Esophagus muscularis mucosa (tissue), 4 donors: Measurements from ENCODE around the gene DSCAM. TPM values are rescaled to one million over a fixed set of nuclear protein-coding genes. Genes with fewer than 3 reads are reported as not detected.

Experiments used
- DNase-seq: peaks from one replicate; pipeline ENCODE4 v3.0.0-alpha.2; 2017; ENCODE audit errors: extremely low spot score
- H3K27ac ChIP-seq, 4 donors: fragments of 200-600 bp; sonication (generic); replicated peaks in 1 of 4; 1 replicate in 3 of 4; 2 replicates in 1 of 4; pipeline ENCODE4 v1.5.1; 2016 to 2019; ENCODE audit warnings: mild to moderate bottlenecking in 1 of 4
- H3K27me3 ChIP-seq, 4 donors: fragments of 200-600 bp; sonication (generic); one replicate each; pipeline versions ENCODE4 v1.5.1 to v1.6.0; 2016 to 2019
- H3K36me3 ChIP-seq, 4 donors: fragments of 200-600 bp; sonication (generic); one replicate each; pipeline ENCODE4 v1.5.1; 2016 to 2019
- H3K4me1 ChIP-seq, 4 donors: fragments of 200-600 bp; sonication (generic); one replicate each; pipeline ENCODE4 v1.5.1; 2016 to 2019
- H3K4me3 ChIP-seq, 4 donors: fragments of 200-600 bp; sonication (generic); 1 replicate in 2 of 4; 2 replicates in 2 of 4; pipeline ENCODE4 v1.5.1; 2016 to 2019; ENCODE audit warnings: mild to moderate bottlenecking in 4 of 4, moderate library complexity in 1 of 4
- H3K9me3 ChIP-seq, 4 donors: fragments of 200-600 bp; sonication (generic); 1 replicate in 3 of 4; 2 replicates in 1 of 4; pipeline ENCODE4 v1.5.1; 2016 to 2019
- EP300 ChIP-seq: sonication (generic); formaldehyde crosslinking; IDR thresholded peaks from one replicate; pipeline ENCODE4 v1.6.1; 2017; ENCODE audit warnings: antibody characterized with exemption
- POLR2A ChIP-seq: fragments of 450-650 bp; IDR thresholded peaks from one replicate; pipeline ENCODE4 v1.6.1; 2017; ENCODE audit warnings: antibody characterized with exemption, moderate library complexity, mild to moderate bottlenecking, low read depth
- POLR2AphosphoS5 ChIP-seq, 2 donors: sonication (generic); formaldehyde crosslinking; IDR thresholded peaks; one replicate each; pipeline ENCODE4 v1.6.1; 2017; ENCODE audit warnings: antibody characterized with exemption in 2 of 2
- WGBS: methylation state at CpG from one replicate; pipeline ENCODE4 v1.1.5; 2018; 5-methylcytosine and 5-hydroxymethylcytosine counted together
- intact Hi-C: fragments of 100-400 bp; cut with DNase I; formaldehyde crosslinking; loops from one replicate; pipeline ENCODE4 v1.15.1; 2023
- total RNA-seq, 4 donors: library from RNA; depleted of rRNA; stranded (reverse); fragments of >200 nt; gene quantifications; one replicate each; pipeline versions ENCODE4 v1.1.0 to v1.2.1, GENCODE V29; 2016
- TF ChIP-seq, protein P1 (sequence below), 3 experiments: fragments of 200-600 bp in 2 of 3; fragments of 450-650 bp in 1 of 3; sonication (generic) in 2 of 3; IDR thresholded peaks; one replicate each; pipeline ENCODE4 v1.5.1; 2017 to 2019; ENCODE audit warnings: antibody characterized with exemption in 3 of 3, mild to moderate bottlenecking in 2 of 3, moderate library complexity in 1 of 3

DSCAM gene
- total RNA-seq, 4 donors from 2014 or later = 0.06 to 0.42 (median 0.17) TPM; not detected in 1

DNA sequence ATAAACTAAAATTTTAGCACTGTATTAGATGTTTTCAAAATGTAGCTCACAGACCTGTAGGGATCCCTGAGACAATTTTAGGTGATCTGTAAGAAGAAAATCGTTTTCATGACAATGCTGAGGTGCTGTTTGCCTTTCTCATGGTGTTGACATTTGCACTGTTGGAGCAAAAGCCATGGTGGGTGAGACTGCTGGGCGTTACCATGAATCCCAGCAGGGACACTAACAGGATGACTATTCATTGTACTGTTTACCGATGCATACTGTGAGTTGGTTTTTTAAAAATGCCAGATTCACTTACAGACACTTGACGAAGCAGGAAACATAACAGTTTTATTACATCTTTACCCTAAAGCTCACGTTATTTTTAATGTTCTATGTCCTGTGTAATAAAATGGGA is 511.3 kb downstream of the DSCAM start:
- Histone ChIP-seq H3K9me3 (no peaks in the 10 kb centered on the region), H3K27ac (no peak overlapping the region), H3K4me3 (no peak overlapping the region), H3K27me3 (no peaks in the 10 kb centered on the region), H3K36me3 (no peaks in the 10 kb centered on the region), H3K4me1 (no peaks in the 10 kb centered on the region)
- WGBS = 40% methylated on average over 5 of the region's 5 CpGs
- intact Hi-C loops = no loop called here
- no peak for TF ChIP-seq POLR2AphosphoS5 (IDR thresholded peaks at IDR 0.05)
- TF ChIP-seq, protein P1, sequence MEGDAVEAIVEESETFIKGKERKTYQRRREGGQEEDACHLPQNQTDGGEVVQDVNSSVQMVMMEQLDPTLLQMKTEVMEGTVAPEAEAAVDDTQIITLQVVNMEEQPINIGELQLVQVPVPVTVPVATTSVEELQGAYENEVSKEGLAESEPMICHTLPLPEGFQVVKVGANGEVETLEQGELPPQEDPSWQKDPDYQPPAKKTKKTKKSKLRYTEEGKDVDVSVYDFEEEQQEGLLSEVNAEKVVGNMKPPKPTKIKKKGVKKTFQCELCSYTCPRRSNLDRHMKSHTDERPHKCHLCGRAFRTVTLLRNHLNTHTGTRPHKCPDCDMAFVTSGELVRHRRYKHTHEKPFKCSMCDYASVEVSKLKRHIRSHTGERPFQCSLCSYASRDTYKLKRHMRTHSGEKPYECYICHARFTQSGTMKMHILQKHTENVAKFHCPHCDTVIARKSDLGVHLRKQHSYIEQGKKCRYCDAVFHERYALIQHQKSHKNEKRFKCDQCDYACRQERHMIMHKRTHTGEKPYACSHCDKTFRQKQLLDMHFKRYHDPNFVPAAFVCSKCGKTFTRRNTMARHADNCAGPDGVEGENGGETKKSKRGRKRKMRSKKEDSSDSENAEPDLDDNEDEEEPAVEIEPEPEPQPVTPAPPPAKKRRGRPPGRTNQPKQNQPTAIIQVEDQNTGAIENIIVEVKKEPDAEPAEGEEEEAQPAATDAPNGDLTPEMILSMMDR (IDR thresholded peaks at IDR 0.05) = no peak
- TF ChIP-seq POLR2A = no peak
- no peak for TF ChIP-seq EP300
- no peak for DNase-seq

GRCh38 chr21:40334159-40334558 is 512.8 kb downstream of the DSCAM start:
- Histone ChIP-seq H3K36me3 (no peaks in the 10 kb centered on the region), H3K27ac (no peak overlapping the region), H3K27me3 (no peaks in the 10 kb centered on the region), H3K9me3 (no peaks in the 10 kb centered on the region), H3K4me1 (no peaks in the 10 kb centered on the region), H3K4me3 (no peak overlapping the region)
- TF ChIP-seq POLR2A (no peak), POLR2AphosphoS5 (IDR thresholded peaks at IDR 0.05) (no peak), EP300 (no peak)
- TF ChIP-seq, protein P1 (IDR thresholded peaks at IDR 0.05) = no peak
- 92% methylated on average over 6 of the region's 6 CpGs for WGBS
- no peak for DNase-seq
- intact Hi-C loops = no loop called here

DNA sequence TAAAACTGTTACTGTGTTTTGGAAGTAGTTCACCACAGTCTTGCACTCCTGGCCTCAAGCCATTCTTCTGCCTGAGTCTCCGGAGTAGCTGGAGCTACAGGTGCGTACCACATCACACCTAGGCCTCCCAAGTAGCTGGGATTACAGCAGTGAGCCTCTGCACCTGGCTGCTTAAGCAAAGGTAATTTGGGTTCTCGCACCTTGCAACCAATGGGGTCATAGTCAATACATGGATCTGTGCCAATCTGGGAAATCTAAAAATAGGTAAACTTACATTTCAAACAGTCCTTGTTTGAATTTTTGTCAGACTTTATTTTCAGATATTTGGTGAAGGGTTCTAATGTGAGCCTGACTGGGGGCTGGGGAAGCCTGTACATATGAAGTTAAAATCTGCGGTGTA is 513.2 kb downstream of the DSCAM start:
- no peaks in the 10 kb centered on the region for H3K27me3 ChIP-seq
- no peak overlapping the region for H3K4me3 ChIP-seq
- intact Hi-C loops = no loop called here
- WGBS = 89% methylated on average over 4 of the region's 4 CpGs
- TF ChIP-seq EP300 (no peak), POLR2AphosphoS5 (IDR thresholded peaks at IDR 0.05) (no peak)
- H3K9me3 ChIP-seq = no peaks in the 10 kb centered on the region
- H3K36me3 ChIP-seq = no peaks in the 10 kb centered on the region
- no peak for DNase-seq
- H3K27ac ChIP-seq = no peak overlapping the region
- no peaks in the 10 kb centered on the region for H3K4me1 ChIP-seq

DNA sequence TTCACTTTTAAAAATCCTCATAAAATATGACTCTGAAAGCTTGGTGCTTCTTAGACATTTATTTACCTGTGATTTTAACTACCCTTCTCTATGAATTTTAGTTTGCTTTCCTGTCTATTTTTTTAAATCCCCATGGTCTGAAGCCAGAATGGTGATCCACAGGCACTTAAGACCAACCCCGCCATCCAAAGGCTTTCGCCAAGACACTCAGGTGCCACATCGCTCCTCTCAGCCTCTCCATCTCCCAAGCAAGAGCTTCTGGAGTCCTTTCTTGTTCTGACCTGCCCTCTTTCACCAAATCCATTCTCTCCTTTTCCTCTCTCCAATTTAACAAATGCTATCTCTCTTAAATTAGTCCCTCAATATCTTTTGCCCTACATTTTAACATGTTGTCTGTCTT is 515.2 kb downstream of the DSCAM start:
- Histone ChIP-seq H3K36me3 (no peaks in the 10 kb centered on the region), H3K27ac (no peak overlapping the region), H3K4me1 (no peaks in the 10 kb centered on the region), H3K27me3 (no peaks in the 10 kb centered on the region), H3K9me3 (peaks cover 0 to 6% (median 0%) of the 10 kb centered on the region in 4 donors), H3K4me3 (no peak overlapping the region)
- WGBS = 92% methylated on average over 3 of the region's 3 CpGs
- no peak for DNase-seq
- intact Hi-C loops = no loop called here
- TF ChIP-seq EP300 (no peak), POLR2AphosphoS5 (IDR thresholded peaks at IDR 0.05) (no peak), POLR2A (no peak)
- TF ChIP-seq, protein P1 (IDR thresholded peaks at IDR 0.05) = no peak

GRCh38 chr21:40331172-40331571 is 515.8 kb downstream of the DSCAM start:
- DNase-seq = no peak
- intact Hi-C loops = no loop called here
- H3K27me3 ChIP-seq = no peaks in the 10 kb centered on the region
- TF ChIP-seq EP300 = no peak
- TF ChIP-seq, protein P1 (IDR thresholded peaks at IDR 0.05) = no peak
- no peaks in the 10 kb centered on the region for H3K4me1 ChIP-seq
- H3K4me3 ChIP-seq = no peak overlapping the region
- no peaks in the 10 kb centered on the region for H3K36me3 ChIP-seq
- H3K9me3 ChIP-seq = peaks cover 0 to 6% (median 0%) of the 10 kb centered on the region in 4 donors
- H3K27ac ChIP-seq = no peak overlapping the region
- WGBS = 42% methylated on average over 9 of the region's 9 CpGs
